Astrocyte (in vitro differentiated cells and primary cell): ENCODE measurements around the gene C6. TPM values are rescaled to one million over a fixed set of nuclear protein-coding genes. Genes with fewer than 3 reads are reported as not detected.

Source experiments
- DNase-seq: peaks from one replicate; pipeline ENCODE4 v3.0.0-alpha.2; 2010; ENCODE audit warnings: low read depth
- FAIRE-seq: peaks from 2 replicates; lab custom pipeline; 2011; peaks lifted over from hg19 to GRCh38; lab: Jason Lieb, UNC
- H2AFZ ChIP-seq: 2 replicates; pipeline ENCODE4 v1.6.0; 2012; ENCODE audit warnings: low read depth, low read length, inconsistent platforms
- H3K27ac ChIP-seq: 2 replicates; pipeline ENCODE4 v1.5.1; 2011; ENCODE audit warnings: low read depth, low read length, inconsistent platforms
- H3K27me3 ChIP-seq: 2 replicates; pipeline ENCODE4 v1.6.0; 2011; ENCODE audit warnings: low read length, inconsistent platforms; ENCODE audit not compliant: insufficient read depth
- H3K36me3 ChIP-seq: 2 replicates; pipeline ENCODE4 v1.5.1; 2011; ENCODE audit warnings: low read length, inconsistent platforms; ENCODE audit not compliant: insufficient read depth
- H3K4me1 ChIP-seq: 2 replicates; pipeline ENCODE4 v1.5.1; 2011; ENCODE audit warnings: low read length, inconsistent platforms; ENCODE audit not compliant: insufficient read depth
- H3K4me2 ChIP-seq: 2 replicates; pipeline ENCODE4 v1.6.0; 2012; ENCODE audit warnings: low read length, inconsistent platforms
- H3K4me3 ChIP-seq: 2 replicates; pipeline ENCODE4 v1.5.1; 2011; ENCODE audit warnings: low read depth, mild to moderate bottlenecking, low read length, inconsistent platforms; ENCODE audit not compliant: insufficient read depth
- H3K79me2 ChIP-seq: 2 replicates; pipeline ENCODE4 v1.6.0; 2012; ENCODE audit warnings: mild to moderate bottlenecking, low read length, inconsistent platforms; ENCODE audit not compliant: insufficient read depth
- H3K9ac ChIP-seq: 2 replicates; pipeline ENCODE4 v1.6.0; 2012; ENCODE audit warnings: mild to moderate bottlenecking, low read length, inconsistent platforms
- H3K9me3 ChIP-seq: 2 replicates; pipeline ENCODE4 v1.5.1; 2012; ENCODE audit warnings: low read depth, mild to moderate bottlenecking, low read length, inconsistent platforms; ENCODE audit not compliant: insufficient read depth
- H4K20me1 ChIP-seq: 2 replicates; pipeline ENCODE4 v1.6.0; 2012; ENCODE audit warnings: low read length, inconsistent platforms; ENCODE audit not compliant: insufficient read depth
- H3K27ac Mint-ChIP-seq: one replicate; pipeline ENCODE4 v1.8.0; 2021; ENCODE audit warnings: mild to moderate bottlenecking, mixed read lengths; ENCODE audit not compliant: unreplicated experiment
- H3K27me3 Mint-ChIP-seq: one replicate; pipeline ENCODE4 v1.8.0; 2021; ENCODE audit warnings: low read depth, mixed read lengths; ENCODE audit not compliant: unreplicated experiment
- H3K36me3 Mint-ChIP-seq: one replicate; pipeline ENCODE4 v1.8.0; 2021; ENCODE audit warnings: low read depth, mixed read lengths; ENCODE audit not compliant: unreplicated experiment
- H3K4me1 Mint-ChIP-seq: one replicate; pipeline ENCODE4 v1.8.0; 2021; ENCODE audit warnings: low read depth, mixed read lengths; ENCODE audit not compliant: unreplicated experiment
- H3K4me3 Mint-ChIP-seq: one replicate; pipeline ENCODE4 v1.8.0; 2021; ENCODE audit warnings: mild to moderate bottlenecking, moderate library complexity, mixed read lengths; ENCODE audit not compliant: unreplicated experiment
- H3K9me3 Mint-ChIP-seq: one replicate; pipeline ENCODE4 v1.8.0; 2021; ENCODE audit warnings: mild to moderate bottlenecking, mixed read lengths; ENCODE audit not compliant: unreplicated experiment
- EZH2 ChIP-seq: IDR thresholded peaks from 2 replicates; pipeline ENCODE4 v1.6.1; 2012; ENCODE audit warnings: mild to moderate bottlenecking, low read length, inconsistent platforms; ENCODE audit not compliant: insufficient read depth
- total RNA-seq: library from RNA; stranded (reverse); gene quantifications from 2 replicates; pipeline ENCODE4 v1.2.1, GENCODE V29; 2021
- TF ChIP-seq, protein P1 (sequence below): IDR thresholded peaks from 2 replicates; pipeline ENCODE4 v1.5.1; 2011; ENCODE audit warnings: low read depth, mild to moderate bottlenecking, inconsistent platforms, low read length, moderate library complexity; ENCODE audit not compliant: insufficient read depth

C6 gene
- total RNA-seq, 1 donor from 2014 or later, result not detected

DNA sequence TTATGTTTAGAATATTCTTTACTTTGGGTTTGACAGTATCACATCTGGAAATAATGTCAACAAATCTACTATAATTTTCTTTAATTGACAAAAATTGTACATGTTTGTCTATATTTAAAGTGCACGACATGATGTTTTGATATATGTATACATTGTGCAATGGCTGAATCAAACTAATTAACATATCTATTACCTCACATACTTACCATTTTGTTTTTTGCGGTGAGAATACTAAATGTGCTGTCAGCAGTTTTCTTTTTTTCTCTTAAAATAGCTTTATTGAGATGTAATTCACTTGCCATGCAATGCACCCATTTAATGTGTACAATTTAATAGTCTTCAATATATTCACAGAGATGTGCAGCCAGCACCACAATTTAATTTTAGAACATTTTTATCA is 10.6 kb upstream of the C6 start:
- no peaks in the 10 kb centered on the region for H3K79me2 ChIP-seq
- no peak overlapping the region for H3K4me3 Mint-ChIP-seq
- TF ChIP-seq, protein P1, sequence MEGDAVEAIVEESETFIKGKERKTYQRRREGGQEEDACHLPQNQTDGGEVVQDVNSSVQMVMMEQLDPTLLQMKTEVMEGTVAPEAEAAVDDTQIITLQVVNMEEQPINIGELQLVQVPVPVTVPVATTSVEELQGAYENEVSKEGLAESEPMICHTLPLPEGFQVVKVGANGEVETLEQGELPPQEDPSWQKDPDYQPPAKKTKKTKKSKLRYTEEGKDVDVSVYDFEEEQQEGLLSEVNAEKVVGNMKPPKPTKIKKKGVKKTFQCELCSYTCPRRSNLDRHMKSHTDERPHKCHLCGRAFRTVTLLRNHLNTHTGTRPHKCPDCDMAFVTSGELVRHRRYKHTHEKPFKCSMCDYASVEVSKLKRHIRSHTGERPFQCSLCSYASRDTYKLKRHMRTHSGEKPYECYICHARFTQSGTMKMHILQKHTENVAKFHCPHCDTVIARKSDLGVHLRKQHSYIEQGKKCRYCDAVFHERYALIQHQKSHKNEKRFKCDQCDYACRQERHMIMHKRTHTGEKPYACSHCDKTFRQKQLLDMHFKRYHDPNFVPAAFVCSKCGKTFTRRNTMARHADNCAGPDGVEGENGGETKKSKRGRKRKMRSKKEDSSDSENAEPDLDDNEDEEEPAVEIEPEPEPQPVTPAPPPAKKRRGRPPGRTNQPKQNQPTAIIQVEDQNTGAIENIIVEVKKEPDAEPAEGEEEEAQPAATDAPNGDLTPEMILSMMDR, result no peak
- no peak for TF ChIP-seq EZH2
- H3K27ac ChIP-seq, result no peak overlapping the region
- H3K9me3 ChIP-seq, result no peaks in the 10 kb centered on the region
- H3K27me3 Mint-ChIP-seq, result no peaks in the 10 kb centered on the region
- H3K27ac Mint-ChIP-seq, result no peak overlapping the region
- H3K4me3 ChIP-seq, result no peak overlapping the region
- H4K20me1 ChIP-seq, result no peaks in the 10 kb centered on the region
- no peak overlapping the region for H2AFZ ChIP-seq
- no peaks in the 10 kb centered on the region for H3K36me3 ChIP-seq
- H3K27me3 ChIP-seq, result no peaks in the 10 kb centered on the region
- DNase-seq (no peak), FAIRE-seq (no peak)
- H3K9me3 Mint-ChIP-seq, result peaks cover 5% of the 10 kb centered on the region
- no peaks in the 10 kb centered on the region for H3K4me1 ChIP-seq
- H3K36me3 Mint-ChIP-seq, result no peaks in the 10 kb centered on the region
- H3K4me2 ChIP-seq, result no peak overlapping the region
- no peak overlapping the region for H3K9ac ChIP-seq
- no peaks in the 10 kb centered on the region for H3K4me1 Mint-ChIP-seq

DNA sequence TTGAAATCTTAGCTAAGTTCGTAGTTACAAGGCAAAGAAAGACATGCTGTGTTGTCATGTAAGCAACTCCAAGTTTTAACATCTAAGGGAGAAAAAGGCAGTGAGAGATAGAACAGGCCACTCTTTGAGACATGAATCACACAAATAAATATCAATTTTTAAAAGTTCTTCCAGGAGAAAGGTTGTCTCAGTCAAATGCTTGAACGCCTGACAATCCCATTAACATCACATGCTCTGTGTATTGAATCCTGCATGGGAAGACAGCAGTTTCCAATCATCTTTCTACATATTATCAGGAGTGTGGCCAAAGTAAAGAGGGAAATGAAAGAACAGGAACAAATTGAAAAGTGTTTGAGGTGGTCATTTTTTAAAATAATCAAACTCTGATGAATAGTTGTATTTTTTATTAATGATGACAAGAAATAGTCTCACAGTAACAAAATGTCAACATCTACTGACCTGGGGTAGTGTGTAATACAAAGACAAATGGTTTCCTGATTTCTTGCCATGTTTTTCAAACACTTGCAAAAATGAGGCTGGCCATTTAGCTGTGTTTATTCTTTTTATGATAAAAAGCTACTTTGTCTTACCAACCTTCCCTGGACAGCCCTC is 6.4 kb upstream of the C6 start:
- H3K4me3 Mint-ChIP-seq, result no peak overlapping the region
- H3K36me3 ChIP-seq, result no peaks in the 10 kb centered on the region
- TF ChIP-seq EZH2, result no peak
- TF ChIP-seq, protein P1, result no peak
- H3K9me3 Mint-ChIP-seq, result no peaks in the 10 kb centered on the region
- DNase-seq (peak; percentile 10), FAIRE-seq (no peak)
- no peak overlapping the region for H3K27ac Mint-ChIP-seq
- H3K9me3 ChIP-seq, result no peaks in the 10 kb centered on the region
- no peaks in the 10 kb centered on the region for H3K27me3 Mint-ChIP-seq
- no peaks in the 10 kb centered on the region for H3K27me3 ChIP-seq
- no peak overlapping the region for H2AFZ ChIP-seq
- no peaks in the 10 kb centered on the region for H3K4me1 Mint-ChIP-seq
- no peak overlapping the region for H3K4me3 ChIP-seq
- no peak overlapping the region for H3K4me2 ChIP-seq
- no peaks in the 10 kb centered on the region for H3K4me1 ChIP-seq
- H4K20me1 ChIP-seq, result no peaks in the 10 kb centered on the region
- no peaks in the 10 kb centered on the region for H3K79me2 ChIP-seq
- H3K9ac ChIP-seq, result no peak overlapping the region
- H3K36me3 Mint-ChIP-seq, result no peaks in the 10 kb centered on the region
- no peak overlapping the region for H3K27ac ChIP-seq

DNA sequence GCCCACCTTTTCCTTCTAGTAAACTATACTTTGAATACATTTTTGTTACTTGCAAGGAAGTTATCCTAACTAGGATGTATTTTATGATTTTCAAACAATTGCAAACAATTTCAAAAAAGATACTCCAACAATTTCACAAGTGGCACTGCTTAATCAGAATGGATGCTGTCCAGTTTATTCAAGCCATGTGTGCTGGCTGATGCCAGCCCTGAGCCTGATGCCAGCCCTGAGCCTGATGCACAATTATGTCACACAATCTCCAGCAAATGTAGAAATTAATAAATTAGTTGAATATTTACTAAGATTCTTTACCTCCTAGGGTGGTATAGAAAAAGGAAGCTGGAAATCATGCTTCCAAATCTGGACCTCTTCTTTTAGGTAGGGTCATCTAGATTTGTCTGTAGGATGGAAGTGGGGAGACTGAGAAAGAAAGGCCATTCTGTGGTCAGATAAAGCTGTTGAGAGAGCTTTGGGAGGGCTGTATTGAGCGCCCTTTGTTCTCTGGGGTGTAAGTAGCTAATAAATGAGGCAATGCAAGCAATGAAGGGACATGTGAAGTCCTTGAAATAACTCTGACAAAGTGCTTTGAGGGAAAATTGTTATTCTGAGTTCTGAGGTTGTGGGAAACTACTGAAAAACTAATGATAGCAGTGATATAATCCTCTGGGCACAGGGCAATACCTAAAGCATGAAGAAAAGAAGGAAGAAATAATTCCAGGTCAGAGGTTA is 5.8 kb upstream of the C6 start:
- H2AFZ ChIP-seq, result no peak overlapping the region
- H4K20me1 ChIP-seq, result no peaks in the 10 kb centered on the region
- no peaks in the 10 kb centered on the region for H3K36me3 Mint-ChIP-seq
- no peaks in the 10 kb centered on the region for H3K9me3 Mint-ChIP-seq
- H3K79me2 ChIP-seq, result no peaks in the 10 kb centered on the region
- DNase-seq (no peak), FAIRE-seq (no peak)
- H3K9ac ChIP-seq, result no peak overlapping the region
- no peak overlapping the region for H3K4me2 ChIP-seq
- H3K9me3 ChIP-seq, result no peaks in the 10 kb centered on the region
- no peaks in the 10 kb centered on the region for H3K27me3 ChIP-seq
- no peaks in the 10 kb centered on the region for H3K36me3 ChIP-seq
- H3K27me3 Mint-ChIP-seq, result no peaks in the 10 kb centered on the region
- H3K4me1 Mint-ChIP-seq, result no peaks in the 10 kb centered on the region
- no peak overlapping the region for H3K27ac ChIP-seq
- no peak for TF ChIP-seq EZH2
- TF ChIP-seq, protein P1, result no peak
- no peak overlapping the region for H3K27ac Mint-ChIP-seq
- H3K4me3 ChIP-seq, result no peak overlapping the region
- no peak overlapping the region for H3K4me3 Mint-ChIP-seq
- H3K4me1 ChIP-seq, result no peaks in the 10 kb centered on the region
